Right lobe of liver (tissue), 6 donors: ENCODE measurements around the gene DDB1. TPM values are rescaled to one million over a fixed set of nuclear protein-coding genes. Genes with fewer than 3 reads are reported as not detected.

Source experiments
- ATAC-seq, 4 donors: fragments of 200-7000 bp; cut with Tn5 transposase; one replicate each; pipeline ENCODE4 v1.9.1; 2020; ENCODE audit warnings: mild to moderate bottlenecking in 4 of 4, moderate library complexity in 4 of 4
- DNase-seq, 3 donors: peaks; one replicate each; pipeline ENCODE4 v3.0.0-alpha.2; 2020
- H3K27ac ChIP-seq, 3 donors: fragments of 200-600 bp; one replicate each; pipeline ENCODE4 v1.8.0; 2022
- H3K27me3 ChIP-seq, 2 donors: fragments of 200-600 bp; one replicate each; pipeline ENCODE4 v1.8.0; 2022
- H3K36me3 ChIP-seq, 4 donors: fragments of 200-600 bp; sonication (generic) in 1 of 4; one replicate each; pipeline versions ENCODE4 v1.5.1 to v1.8.0; 2017 to 2022; ENCODE audit warnings: control low read depth in 1 of 4
- H3K4me1 ChIP-seq, 4 donors: fragments of 200-600 bp; sonication (generic) in 1 of 4; one replicate each; pipeline versions ENCODE4 v1.5.1 to v1.8.0; 2017 to 2022; ENCODE audit warnings: control low read depth in 1 of 4
- H3K4me3 ChIP-seq, 3 donors: fragments of 200-600 bp; one replicate each; pipeline ENCODE4 v1.8.0; 2022
- H3K9me3 ChIP-seq, 4 donors: fragments of 200-600 bp; sonication (generic) in 1 of 4; one replicate each; pipeline versions ENCODE4 v1.5.1 to v1.8.0; 2017 to 2022; ENCODE audit warnings: control low read depth in 1 of 4
- POLR2A ChIP-seq: fragments of 450-650 bp; IDR thresholded peaks from one replicate; pipeline ENCODE4 v1.6.1; 2017; ENCODE audit warnings: antibody characterized with exemption, mild to moderate bottlenecking
- WGBS: methylation state at CpG from one replicate; pipeline ENCODE4 v1.1.6; 2018; ENCODE audit warnings: low coverage, low lambda C conversion rate; ENCODE audit not compliant: insufficient coverage; ENCODE audit errors: missing lambda C conversion rate; 5-methylcytosine and 5-hydroxymethylcytosine counted together
- intact Hi-C, 2 donors: fragments of 100-400 bp; cut with DNase I; formaldehyde crosslinking; loops; one replicate each; pipeline versions ENCODE4 v1.11.2 to v1.14.1; 2022
- total RNA-seq, 6 experiments: library from RNA; depleted of rRNA in 2 of 6; stranded (reverse); fragments of >200 nt in 2 of 6; fragmentation: NEBNext Ultra II Directional in 3 of 6; extraction: Animal tissue kit (Norgen Biotek cat#: 25700) in 3 of 6; gene quantifications; one replicate each; pipeline versions ENCODE4 v1.1.0 to v1.2.4, GENCODE V29; 2016 to 2023
- TF ChIP-seq, protein P1 (sequence below), 4 donors: fragments of 200-600 bp in 3 of 4; fragments of 450-650 bp in 1 of 4; IDR thresholded peaks; one replicate each; pipeline versions ENCODE4 v1.5.1 to v1.8.0; 2016 to 2022; ENCODE audit warnings: antibody characterized with exemption in 4 of 4, mild to moderate bottlenecking in 2 of 4
- donor health status: DM: no; HTN: yes; CAD: no.
- donor health status: DM: no; HTN: no; CAD: no.
- donor health status: DM: no; HTN: no; CAD: no.
- donor health status: DM: no; HTN: yes; CAD: no.
- donor health status: DM: no; HTN: yes; CAD: no.

Gene DDB1
- total RNA-seq, 6 experiments from 2014 or later = 70.9 to 94.5 (median 83.9) TPM

DNA sequence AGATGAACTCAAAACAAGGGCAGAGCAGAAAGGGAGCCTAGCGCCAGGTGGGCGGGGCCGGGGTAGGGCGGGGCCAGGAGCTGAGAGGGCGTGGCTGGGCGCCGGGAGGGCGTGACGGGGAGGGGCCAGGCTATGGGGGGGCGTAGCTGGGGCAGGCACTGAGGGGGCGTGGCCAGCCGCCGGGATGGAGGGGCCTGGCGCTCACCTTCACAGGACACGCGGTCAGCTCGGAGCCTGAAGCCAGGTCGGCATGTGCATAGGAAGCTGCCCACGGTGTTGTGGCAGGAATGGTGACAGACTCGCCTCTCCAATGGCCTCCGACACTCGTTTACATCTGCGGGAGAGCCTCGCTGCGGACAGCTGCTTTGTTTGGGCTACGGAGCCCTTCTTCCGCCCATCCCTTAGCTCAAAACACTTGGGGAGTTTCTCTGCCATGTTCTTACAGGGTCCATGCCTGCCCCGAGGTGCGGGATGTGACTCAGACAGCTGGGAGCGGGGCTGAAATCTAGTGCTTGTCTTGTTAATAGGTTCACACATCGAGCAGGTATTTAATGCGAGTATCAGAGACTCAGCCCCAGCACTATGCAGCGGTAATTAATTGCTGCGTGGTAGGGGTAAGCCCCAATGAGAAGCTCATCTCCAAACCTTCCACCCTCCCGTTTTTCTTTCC lies 51.2 kb downstream of the DDB1 start:
- H3K4me3 ChIP-seq = no peak overlapping the region
- ATAC-seq (peak; percentile 47 to 86 (median 74)), DNase-seq (peak in 1 of 3 donors; percentile 55)
- no peaks in the 10 kb centered on the region for H3K4me1 ChIP-seq
- intact Hi-C loops = no loop called here
- WGBS = 60% methylated on average over 15 of the region's 35 CpGs
- H3K27me3 ChIP-seq = no peaks in the 10 kb centered on the region
- H3K9me3 ChIP-seq = no peaks in the 10 kb centered on the region
- no peaks in the 10 kb centered on the region for H3K36me3 ChIP-seq
- H3K27ac ChIP-seq = no peak overlapping the region
- TF ChIP-seq, protein P1, sequence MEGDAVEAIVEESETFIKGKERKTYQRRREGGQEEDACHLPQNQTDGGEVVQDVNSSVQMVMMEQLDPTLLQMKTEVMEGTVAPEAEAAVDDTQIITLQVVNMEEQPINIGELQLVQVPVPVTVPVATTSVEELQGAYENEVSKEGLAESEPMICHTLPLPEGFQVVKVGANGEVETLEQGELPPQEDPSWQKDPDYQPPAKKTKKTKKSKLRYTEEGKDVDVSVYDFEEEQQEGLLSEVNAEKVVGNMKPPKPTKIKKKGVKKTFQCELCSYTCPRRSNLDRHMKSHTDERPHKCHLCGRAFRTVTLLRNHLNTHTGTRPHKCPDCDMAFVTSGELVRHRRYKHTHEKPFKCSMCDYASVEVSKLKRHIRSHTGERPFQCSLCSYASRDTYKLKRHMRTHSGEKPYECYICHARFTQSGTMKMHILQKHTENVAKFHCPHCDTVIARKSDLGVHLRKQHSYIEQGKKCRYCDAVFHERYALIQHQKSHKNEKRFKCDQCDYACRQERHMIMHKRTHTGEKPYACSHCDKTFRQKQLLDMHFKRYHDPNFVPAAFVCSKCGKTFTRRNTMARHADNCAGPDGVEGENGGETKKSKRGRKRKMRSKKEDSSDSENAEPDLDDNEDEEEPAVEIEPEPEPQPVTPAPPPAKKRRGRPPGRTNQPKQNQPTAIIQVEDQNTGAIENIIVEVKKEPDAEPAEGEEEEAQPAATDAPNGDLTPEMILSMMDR (IDR thresholded peaks at IDR 0.05) = no peak
- no peak for TF ChIP-seq POLR2A

DNA sequence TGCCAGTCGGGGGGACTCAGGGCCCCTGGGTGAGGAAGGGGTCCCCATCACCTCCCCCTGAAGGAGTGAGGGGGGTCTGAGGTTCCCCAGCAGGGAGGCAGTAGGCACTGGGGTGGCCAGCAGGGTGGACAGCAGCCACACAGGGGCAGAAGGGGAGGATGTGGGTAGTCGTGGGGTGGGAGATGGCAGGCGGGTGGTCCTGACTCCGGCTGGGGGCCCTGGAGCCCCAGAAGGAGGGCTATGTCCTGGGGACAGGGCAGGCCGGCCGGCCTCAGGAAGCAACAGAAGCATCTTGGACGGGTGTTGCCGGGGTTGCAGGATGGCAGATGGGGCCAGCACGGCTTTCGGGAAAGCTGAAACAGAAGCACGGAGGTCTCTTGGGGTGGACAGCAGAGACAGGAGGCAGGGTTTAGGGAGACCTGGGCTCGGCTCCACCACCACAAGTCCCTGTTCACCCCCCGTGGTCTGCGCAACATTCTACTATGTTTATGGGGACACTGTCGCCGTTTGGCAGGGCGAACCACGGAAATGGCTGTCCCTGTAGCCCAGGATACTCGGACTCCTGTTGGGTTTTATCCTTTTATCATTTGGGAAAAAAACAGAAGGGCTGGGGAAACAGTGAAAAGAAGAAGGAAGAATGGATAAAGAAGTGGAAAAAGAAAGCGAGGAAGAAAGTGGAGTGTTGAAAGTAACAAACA lies 51.9 kb downstream of the DDB1 start:
- no peak overlapping the region for H3K27ac ChIP-seq
- peak in 1 of 4 donors; percentile 8 for ATAC-seq
- 80% methylated on average over 10 of the region's 20 CpGs for WGBS

DNA sequence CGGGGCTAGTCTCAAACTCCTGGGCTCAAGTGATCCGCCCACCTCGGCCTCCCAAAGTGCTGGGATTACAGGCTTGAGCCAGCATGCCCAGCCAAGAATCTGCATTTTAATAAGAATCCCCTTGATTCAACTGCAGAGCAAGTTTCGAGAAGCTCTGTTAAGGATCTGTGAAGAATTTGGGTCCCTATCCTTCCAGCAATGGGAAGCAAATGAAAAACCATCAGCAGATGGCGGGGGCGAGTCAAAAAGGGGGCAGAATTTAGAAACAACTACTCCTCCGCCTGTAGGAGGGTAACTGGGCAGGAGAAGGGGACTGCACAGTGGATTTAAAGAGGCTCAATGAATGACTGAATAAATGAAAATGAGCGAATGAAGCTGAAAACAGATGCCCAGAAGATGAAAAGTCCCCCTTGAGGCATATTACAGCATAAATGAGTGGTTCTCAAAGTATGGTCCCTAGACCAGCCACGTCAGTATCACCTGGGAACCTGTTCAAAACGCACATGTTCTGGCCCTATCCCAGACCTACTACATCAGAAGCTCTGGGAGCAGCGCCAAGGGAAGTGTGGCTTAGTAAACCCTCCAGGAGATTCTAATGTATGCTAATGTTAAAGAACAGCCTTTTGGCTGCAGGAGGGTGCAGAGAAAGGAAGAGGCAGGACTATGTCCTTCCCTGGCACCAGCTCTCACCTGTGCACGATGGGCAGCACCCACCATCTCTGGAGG lies 52.8 kb downstream of the DDB1 start:
- H3K9me3 ChIP-seq = no peaks in the 10 kb centered on the region
- intact Hi-C loops = no loop called here
- no peak for TF ChIP-seq POLR2A
- TF ChIP-seq, protein P1 (IDR thresholded peaks at IDR 0.05) = no peak
- H3K4me3 ChIP-seq = no peak overlapping the region
- DNase-seq = peak in 1 of 3 donors; percentile 34
- H3K36me3 ChIP-seq = no peaks in the 10 kb centered on the region
- WGBS = 83% methylated on average over 7 of the region's 12 CpGs
- H3K27me3 ChIP-seq = no peaks in the 10 kb centered on the region
- H3K4me1 ChIP-seq = no peaks in the 10 kb centered on the region
- ATAC-seq = peak in 2 of 4 donors; percentile 46 to 52
- no peak overlapping the region for H3K27ac ChIP-seq

More for the DNA sequence above, 51.9 kb downstream of the DDB1 start:
- Histone ChIP-seq H3K9me3 (no peaks in the 10 kb centered on the region), H3K4me1 (no peaks in the 10 kb centered on the region), H3K27me3 (no peaks in the 10 kb centered on the region), H3K4me3 (no peak overlapping the region), H3K36me3 (no peaks in the 10 kb centered on the region)
- TF ChIP-seq POLR2A = no peak
- TF ChIP-seq, protein P1 (IDR thresholded peaks at IDR 0.05) = no peak
- no peak for DNase-seq
- intact Hi-C loops = no loop called here

DNA sequence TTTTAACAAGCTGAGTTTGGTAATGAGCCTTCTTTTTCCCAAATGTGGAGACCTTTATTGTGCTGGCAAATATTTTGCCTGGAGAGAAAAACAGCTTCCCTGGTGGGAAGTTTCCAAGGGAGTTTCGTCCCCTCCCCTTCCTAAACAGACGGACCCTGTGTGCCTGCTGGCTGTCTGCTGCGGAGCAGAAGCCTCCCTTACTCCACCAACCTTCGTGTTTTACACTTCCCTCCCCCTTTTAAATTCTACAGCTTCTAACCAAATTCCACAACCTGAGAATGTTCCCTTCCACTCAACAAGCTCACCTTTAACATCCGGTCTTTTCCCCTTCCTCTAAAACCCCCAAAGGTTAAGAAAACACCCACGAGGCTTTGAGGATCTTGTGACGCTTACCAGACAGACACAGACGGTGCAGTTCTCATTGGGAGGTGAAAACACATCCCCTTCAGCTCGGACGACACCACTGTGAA lies 54.9 kb downstream of the DDB1 start:
- ATAC-seq (no peak), DNase-seq (no peak)
- Histone ChIP-seq H3K9me3 (no peaks in the 10 kb centered on the region), H3K4me3 (no peak overlapping the region), H3K27me3 (no peaks in the 10 kb centered on the region), H3K27ac (no peak overlapping the region), H3K4me1 (no peaks in the 10 kb centered on the region), H3K36me3 (no peaks in the 10 kb centered on the region)
- TF ChIP-seq POLR2A = no peak
- TF ChIP-seq, protein P1 (IDR thresholded peaks at IDR 0.05) = no peak
- intact Hi-C loops = no loop called here
- 76% methylated on average over 9 of the region's 10 CpGs for WGBS
